Naive B cell (primary cell): ENCODE results near the gene PSMB7. TPM values are rescaled to one million over a fixed set of nuclear protein-coding genes. Genes with fewer than 3 reads are reported as not detected.

Experiments
- ATAC-seq, 2 donors: fragments of 150-1000 bp; cut with Tn5 transposase; 2 replicates each; pipeline ENCODE4 v1.10.0; 2021; ENCODE audit warnings: low read depth in 2 of 2, mild to moderate bottlenecking in 2 of 2, moderate library complexity in 2 of 2
- DNase-seq: peaks from one replicate; pipeline ENCODE4 v3.0.0; 2022
- H3K27ac Mint-ChIP-seq, 6 donors: one replicate each; pipeline ENCODE4 v1.8.0; 2020 to 2022; ENCODE audit warnings: mild to moderate bottlenecking in 6 of 6, mixed read lengths in 6 of 6, moderate library complexity in 5 of 6, inconsistent platforms in 2 of 6
- H3K27me3 Mint-ChIP-seq, 3 donors: one replicate each; pipeline ENCODE4 v1.8.0; 2021 to 2022; ENCODE audit warnings: mixed read lengths in 3 of 3, mild to moderate bottlenecking in 1 of 3
- H3K36me3 Mint-ChIP-seq, 2 donors: one replicate each; pipeline ENCODE4 v1.8.0; 2020 to 2022; ENCODE audit warnings: mixed read lengths in 2 of 2, inconsistent platforms in 1 of 2, mild to moderate bottlenecking in 1 of 2
- H3K4me1 Mint-ChIP-seq, 3 donors: one replicate each; pipeline ENCODE4 v1.8.0; 2020 to 2022; ENCODE audit warnings: mixed read lengths in 3 of 3, inconsistent platforms in 1 of 3, mild to moderate bottlenecking in 1 of 3, moderate library complexity in 1 of 3
- H3K4me3 Mint-ChIP-seq, 8 donors: one replicate each; pipeline ENCODE4 v1.8.0; 2020 to 2022; ENCODE audit warnings: mild to moderate bottlenecking in 8 of 8, mixed read lengths in 8 of 8, moderate library complexity in 8 of 8, inconsistent platforms in 2 of 8
- H3K9me3 Mint-ChIP-seq, 7 donors: one replicate each; pipeline ENCODE4 v1.8.0; 2020 to 2022; ENCODE audit warnings: mixed read lengths in 7 of 7, mild to moderate bottlenecking in 5 of 7, inconsistent platforms in 2 of 7, moderate library complexity in 1 of 7
- polyA plus RNA-seq, 6 donors: library from polyadenylated mRNA; unstranded; fragments of 300-500 nt; fragmentation: Illumina TruSeq; gene quantifications; one replicate each; pipeline ENCODE4 v1.2.3, GENCODE V29; 2021; ENCODE audit warnings: low read depth in 6 of 6

Gene PSMB7
- polyA plus RNA-seq, 6 donors from 2014 or later: 161 to 213 (median 179) TPM

DNA sequence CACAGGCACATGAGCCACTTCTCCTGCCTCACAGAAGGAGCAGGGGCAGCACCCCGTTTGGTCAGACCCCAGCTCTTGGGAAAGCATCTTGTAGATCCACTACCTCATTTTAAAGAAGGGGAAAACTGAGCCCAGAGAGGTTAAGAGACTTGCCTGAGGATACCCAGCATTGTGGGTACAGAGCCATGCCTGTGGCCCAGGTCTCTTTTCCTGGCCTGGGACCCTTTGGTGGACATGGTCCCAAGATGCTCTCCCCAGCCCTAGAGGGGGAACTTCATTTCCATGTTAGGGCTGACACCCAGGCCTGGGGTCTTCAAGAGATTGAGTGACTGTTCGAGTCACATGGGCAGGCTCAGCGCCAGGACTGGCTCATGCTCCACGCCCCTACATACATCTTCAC is 93.3 kb downstream of the PSMB7 start:
- DNase-seq (no peak), ATAC-seq (no peak)
- Mint-ChIP-seq H3K4me1 (peaks cover 9 to 18% (median 11%) of the 10 kb centered on the region in 3 donors), H3K4me3 (no peak overlapping the region), H3K36me3 (peaks cover 7% of the 10 kb centered on the region in 2 donors), H3K9me3 (no peaks in the 10 kb centered on the region), H3K27ac (no peak overlapping the region), H3K27me3 (no peaks in the 10 kb centered on the region)

DNA sequence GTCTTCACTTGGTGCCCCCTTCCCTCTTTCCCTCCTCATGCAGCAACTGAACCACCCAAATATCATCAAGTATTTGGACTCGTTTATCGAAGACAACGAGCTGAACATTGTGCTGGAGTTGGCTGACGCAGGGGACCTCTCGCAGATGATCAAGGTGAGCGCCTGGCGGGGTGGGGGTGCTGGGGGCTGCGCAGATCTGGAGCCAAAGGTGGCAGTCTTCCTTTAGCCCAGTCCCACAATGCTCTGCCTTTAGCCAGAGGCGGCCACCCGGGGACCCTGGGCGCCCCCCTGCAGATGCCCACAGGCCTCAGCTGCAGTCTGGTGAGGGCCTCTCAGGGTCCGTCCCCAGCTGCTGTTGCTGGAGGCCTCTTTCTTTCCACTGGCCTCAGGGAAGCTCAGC is 93.8 kb downstream of the PSMB7 start:
- no peak for ATAC-seq
- Mint-ChIP-seq H3K36me3 (peaks cover 7 to 9% of the 10 kb centered on the region in 2 donors), H3K9me3 (no peaks in the 10 kb centered on the region), H3K4me1 (peaks cover 9 to 18% (median 11%) of the 10 kb centered on the region in 3 donors), H3K27me3 (no peaks in the 10 kb centered on the region), H3K4me3 (no peak overlapping the region), H3K27ac (no peak overlapping the region)
- DNase-seq: no peak

DNA sequence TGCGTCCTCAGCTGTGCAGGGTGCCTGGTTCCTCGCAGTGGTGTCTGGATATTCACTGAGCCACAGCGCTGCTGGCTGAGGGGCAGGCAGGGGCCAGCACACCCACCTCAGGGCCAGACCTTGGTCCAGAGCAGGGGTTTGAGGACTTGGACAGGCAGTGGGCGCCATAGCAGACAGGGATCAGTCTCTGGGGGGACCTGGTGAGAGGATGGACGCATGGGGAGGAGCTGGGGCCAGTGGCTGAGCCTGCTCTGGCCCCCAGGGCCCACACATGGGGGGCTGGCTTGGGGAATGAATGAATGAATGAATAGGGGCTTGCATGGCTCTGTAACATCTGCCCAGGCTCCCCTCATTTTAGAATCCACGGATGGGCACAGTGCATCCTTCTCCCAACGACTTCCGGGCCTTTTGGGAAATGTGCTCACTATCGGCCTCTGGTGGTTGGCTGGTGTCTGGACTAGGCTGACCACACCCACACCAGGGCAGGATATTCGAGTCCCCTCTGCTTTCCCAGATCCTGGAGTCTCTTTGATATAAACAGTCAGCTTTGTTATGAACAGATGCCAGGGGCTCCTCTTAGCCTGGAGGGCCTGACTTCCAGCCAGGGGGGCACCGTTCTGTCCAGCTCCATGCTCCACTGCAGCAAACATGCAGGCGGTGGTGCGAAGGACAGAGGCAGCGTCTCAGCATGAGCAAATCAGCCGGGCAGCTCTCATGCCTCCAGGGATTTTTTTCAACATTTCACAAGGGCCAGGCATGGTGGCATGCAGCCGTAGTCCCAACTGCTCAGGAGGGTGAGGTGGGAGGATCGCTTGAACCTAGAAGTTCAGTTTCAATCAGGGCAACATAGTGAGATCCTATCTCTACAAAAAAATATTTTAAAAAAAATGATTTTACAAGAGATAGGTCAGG is 94.9 kb downstream of the PSMB7 start:
- Mint-ChIP-seq H3K36me3 (peaks cover 7 to 9% of the 10 kb centered on the region in 2 donors), H3K4me3 (peak overlapping the region in 1 of 8 donors; percentile 59), H3K27ac (peak overlapping the region in 1 of 6 donors; percentile 45), H3K27me3 (no peaks in the 10 kb centered on the region), H3K4me1 (peaks cover 9 to 18% (median 9%) of the 10 kb centered on the region in 3 donors), H3K9me3 (no peaks in the 10 kb centered on the region)
- peak; percentile 17 for DNase-seq
- peak; percentile 26 to 45 for ATAC-seq

DNA sequence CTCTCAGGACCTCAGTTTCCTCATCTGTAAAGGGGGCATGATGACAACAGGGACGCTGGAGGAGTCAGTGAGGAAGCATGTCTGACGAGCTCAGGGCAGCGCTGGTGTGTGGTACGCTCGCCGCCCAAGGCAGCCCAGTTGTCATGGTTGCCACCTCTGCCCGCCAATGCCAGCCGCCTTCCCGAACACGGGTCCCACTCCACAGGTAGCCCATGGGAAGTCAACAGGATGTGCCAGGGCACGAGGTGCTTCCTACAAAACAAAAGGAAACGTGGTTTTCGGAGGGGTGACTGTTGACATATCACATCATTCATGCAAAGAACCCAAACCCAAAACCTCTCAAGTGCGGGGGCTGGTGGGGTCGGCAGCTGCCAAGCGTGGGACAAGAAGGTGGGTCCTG is 99.4 kb downstream of the PSMB7 start:
- H3K27me3 Mint-ChIP-seq: no peaks in the 10 kb centered on the region
- peaks cover 0 to 9% of the 10 kb centered on the region in 2 donors for H3K36me3 Mint-ChIP-seq
- DNase-seq (no peak), ATAC-seq (no peak)
- H3K4me3 Mint-ChIP-seq: no peak overlapping the region
- no peaks in the 10 kb centered on the region for H3K9me3 Mint-ChIP-seq
- peaks cover 3 to 12% (median 7%) of the 10 kb centered on the region in 3 donors for H3K4me1 Mint-ChIP-seq
- no peak overlapping the region for H3K27ac Mint-ChIP-seq

DNA sequence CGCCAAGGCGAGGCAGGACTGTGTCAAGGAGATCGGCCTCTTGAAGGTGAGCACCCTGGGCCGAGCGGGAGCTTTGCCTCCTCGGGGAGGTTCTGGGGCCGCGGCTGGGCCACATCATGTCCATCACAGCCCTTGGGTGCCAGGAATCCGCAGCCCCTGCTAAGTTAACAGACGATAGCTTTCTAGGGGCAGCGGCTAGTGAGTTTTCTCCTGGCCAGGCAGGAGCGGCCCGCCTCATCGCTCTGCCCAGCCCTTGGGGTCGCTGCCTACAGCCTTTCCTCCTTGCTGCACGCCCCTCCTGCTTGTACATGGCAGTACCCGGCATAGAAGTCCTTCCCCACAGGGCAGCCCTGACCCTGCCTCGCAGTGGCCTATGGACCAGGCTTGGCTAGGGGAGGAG is 101.3 kb downstream of the PSMB7 start:
- peaks cover 0 to 3% (median 0%) of the 10 kb centered on the region in 3 donors for H3K4me1 Mint-ChIP-seq
- H3K36me3 Mint-ChIP-seq: peaks cover 0 to 9% of the 10 kb centered on the region in 2 donors
- ATAC-seq (no peak), DNase-seq (no peak)
- no peak overlapping the region for H3K4me3 Mint-ChIP-seq
- H3K27me3 Mint-ChIP-seq: no peaks in the 10 kb centered on the region
- H3K9me3 Mint-ChIP-seq: no peaks in the 10 kb centered on the region
- H3K27ac Mint-ChIP-seq: peak overlapping the region in 4 of 6 donors; percentile 16 to 81 (median 34)

DNA sequence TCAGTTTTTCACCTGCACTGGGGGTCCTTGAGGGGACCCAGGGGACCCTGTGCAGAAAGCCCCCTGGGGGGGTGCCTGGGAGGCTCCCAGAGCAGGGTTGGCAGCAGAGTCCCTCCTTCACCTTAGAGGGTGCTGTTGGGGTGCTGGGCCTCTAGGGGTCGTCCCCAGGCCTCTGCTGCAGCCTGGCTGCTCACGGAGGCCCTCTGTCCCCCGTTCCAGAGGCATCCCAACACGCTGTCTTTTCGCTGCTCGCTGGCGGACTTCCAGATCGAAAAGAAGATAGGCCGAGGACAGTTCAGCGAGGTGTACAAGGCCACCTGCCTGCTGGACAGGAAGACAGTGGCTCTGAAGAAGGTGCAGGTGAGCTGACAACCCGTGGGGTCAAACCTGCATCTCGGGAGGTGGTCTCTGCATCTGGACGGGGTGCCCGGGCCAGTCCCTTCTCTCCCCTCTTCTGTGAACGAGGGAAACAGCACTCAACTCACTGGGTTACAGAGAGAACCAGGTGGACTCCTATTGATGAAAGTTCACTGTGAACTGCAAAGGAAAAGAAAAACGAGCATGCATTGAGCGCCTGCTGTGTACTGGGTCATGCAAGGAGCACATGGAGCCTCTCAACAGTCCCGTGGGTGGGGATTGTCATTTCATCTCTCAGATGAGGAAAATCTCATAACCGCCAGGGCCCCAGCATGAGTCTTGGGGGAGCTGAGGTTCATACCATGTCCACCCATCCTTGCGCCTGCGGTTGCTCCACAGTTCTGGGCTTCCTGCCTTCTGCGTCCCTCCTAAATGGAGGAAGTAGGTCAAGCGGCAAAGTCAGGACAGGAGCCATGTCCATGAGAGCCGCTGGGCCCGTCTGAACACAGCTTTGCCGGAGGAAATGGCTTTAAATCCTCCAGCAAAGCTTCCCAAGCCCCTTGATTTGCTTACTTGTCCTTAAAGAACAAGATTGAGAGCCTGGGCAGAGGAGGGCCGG is 102.7 kb downstream of the PSMB7 start:
- no peak overlapping the region for H3K4me3 Mint-ChIP-seq
- ATAC-seq (no peak), DNase-seq (no peak)
- H3K36me3 Mint-ChIP-seq: peaks cover 0 to 7% of the 10 kb centered on the region in 2 donors
- no peaks in the 10 kb centered on the region for H3K27me3 Mint-ChIP-seq
- peak overlapping the region in 3 of 6 donors; percentile 16 to 70 (median 69) for H3K27ac Mint-ChIP-seq
- H3K4me1 Mint-ChIP-seq: peaks cover 0 to 3% (median 0%) of the 10 kb centered on the region in 3 donors
- H3K9me3 Mint-ChIP-seq: no peaks in the 10 kb centered on the region

DNA sequence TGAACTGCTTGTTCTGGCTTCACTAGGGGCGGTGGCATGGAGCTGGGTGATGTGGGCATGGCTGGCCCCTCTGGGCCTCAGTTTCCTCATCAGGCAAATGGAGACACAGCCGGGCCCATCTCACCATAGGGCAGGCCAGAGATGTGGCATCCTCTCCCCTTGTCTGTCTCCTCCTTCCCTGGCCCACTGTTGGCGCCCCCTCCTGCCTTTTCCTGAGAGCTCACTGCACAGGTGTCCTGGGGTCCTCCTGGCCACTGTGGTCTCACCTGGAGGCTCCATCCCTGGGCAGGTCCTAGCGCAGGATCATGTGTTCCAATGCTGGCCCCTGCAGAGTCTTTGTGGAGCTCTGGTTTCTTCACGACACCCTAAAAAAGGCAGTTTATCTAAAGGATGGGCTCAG is 104.0 kb downstream of the PSMB7 start:
- no peak for ATAC-seq
- no peaks in the 10 kb centered on the region for H3K36me3 Mint-ChIP-seq
- no peaks in the 10 kb centered on the region for H3K9me3 Mint-ChIP-seq
- DNase-seq: no peak
- H3K4me1 Mint-ChIP-seq: peaks cover 0 to 5% (median 0%) of the 10 kb centered on the region in 3 donors
- H3K27ac Mint-ChIP-seq: no peak overlapping the region
- no peaks in the 10 kb centered on the region for H3K27me3 Mint-ChIP-seq
- no peak overlapping the region for H3K4me3 Mint-ChIP-seq

DNA sequence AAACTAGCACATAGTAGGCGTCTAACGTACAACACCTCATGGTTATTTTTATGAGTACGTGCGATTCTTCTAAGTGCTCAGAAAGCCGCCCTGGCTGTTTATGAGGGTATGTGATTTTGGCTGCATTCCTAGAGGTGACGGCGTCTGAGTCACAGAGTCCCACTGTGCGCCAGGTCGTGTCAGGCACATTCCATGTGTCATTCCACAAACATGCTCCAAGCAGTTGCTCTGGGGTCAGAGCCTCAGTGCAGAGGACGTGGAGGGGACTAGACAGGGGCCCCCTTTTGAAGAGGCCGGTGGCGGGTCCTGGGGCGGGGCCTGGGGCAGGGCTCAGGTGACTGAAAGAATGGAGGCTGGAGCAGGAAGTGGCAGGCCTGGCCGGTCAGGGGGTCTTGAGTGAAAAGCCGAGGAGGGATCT is 105.6 kb downstream of the PSMB7 start:
- ATAC-seq (no peak), DNase-seq (no peak)
- Mint-ChIP-seq H3K27me3 (no peaks in the 10 kb centered on the region), H3K4me1 (peaks cover 0 to 14% (median 3%) of the 10 kb centered on the region in 3 donors), H3K4me3 (no peak overlapping the region), H3K9me3 (no peaks in the 10 kb centered on the region), H3K27ac (no peak overlapping the region), H3K36me3 (no peaks in the 10 kb centered on the region)

DNA sequence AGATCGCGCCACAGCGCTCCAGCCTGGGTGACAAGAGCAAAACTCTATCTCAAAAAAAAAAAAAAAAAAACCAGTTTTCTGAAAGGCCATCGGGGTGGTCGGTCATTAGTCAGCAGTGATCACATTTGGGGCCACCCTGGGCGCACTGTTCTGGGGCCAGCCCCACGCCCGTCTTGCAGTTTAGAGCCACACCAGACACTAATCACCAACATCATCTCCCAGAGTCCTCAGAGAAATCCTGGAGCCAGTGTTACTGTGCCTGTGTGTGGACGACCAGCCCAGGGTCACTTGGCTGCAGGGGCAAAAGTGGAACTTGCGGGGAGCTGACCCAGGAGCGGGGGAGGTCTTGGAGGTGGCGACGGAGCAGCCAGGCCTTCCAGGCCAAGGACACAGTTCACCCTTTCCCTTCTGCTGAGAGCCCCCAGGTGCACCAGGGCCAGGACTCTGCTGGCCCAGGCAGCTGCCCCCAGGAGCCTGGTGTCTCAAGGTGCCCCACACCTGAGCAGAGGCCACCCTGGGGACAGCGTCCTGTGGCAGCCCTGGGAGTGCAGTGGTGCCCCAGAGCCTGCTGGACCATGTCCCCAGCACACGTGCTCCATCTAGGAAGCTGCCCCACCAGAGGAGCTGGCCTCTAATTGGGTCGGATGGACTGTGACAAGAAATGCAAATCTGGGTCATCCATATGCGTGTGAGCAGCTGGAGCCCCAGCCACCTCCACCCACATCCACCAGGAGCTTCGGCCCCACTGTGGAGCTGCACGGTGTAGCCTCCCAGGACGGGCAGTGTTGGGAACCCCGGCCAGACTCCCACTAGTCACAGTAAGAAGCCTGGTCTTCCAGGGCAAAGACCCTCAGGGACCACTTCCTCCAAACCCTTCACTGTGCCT is 106.4 kb downstream of the PSMB7 start:
- Mint-ChIP-seq H3K4me1 (peaks cover 0 to 14% (median 3%) of the 10 kb centered on the region in 3 donors), H3K4me3 (no peak overlapping the region), H3K36me3 (no peaks in the 10 kb centered on the region), H3K9me3 (no peaks in the 10 kb centered on the region), H3K27ac (peak overlapping the region in 1 of 6 donors; percentile 38), H3K27me3 (no peaks in the 10 kb centered on the region)
- ATAC-seq: no peak
- DNase-seq: no peak

DNA sequence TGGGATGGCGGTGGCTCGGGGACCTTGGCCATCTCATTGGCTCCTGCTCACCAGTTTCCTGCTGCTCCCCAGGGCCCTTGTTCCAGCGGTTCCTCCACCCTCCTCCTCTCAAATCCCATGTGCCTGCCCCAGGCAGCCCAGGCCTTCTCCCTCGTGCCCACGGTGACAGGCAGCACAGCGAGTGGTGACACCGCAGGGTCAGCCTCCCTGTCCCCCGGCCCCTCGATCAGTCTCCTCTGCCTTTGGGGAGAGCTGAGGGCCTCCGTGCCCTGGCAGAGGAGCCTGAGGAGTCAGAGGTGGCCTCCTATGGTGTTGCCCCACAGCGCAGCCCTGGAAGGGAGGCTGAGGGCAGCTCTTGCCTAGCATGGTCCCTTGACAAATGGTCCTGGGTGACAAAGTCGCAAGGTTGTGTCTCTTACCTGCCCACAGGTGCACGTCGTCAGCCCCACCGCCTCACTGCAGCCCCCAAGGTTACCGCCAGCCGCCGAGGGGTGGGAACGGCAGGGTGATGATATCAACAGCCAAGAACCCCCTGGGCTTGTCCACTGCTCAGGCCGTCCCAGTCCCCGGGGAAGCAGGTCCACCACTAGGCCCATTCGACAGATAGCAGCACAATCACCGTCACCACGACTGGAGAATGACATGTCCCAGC is 107.7 kb downstream of the PSMB7 start:
- Mint-ChIP-seq H3K36me3 (peaks cover 0 to 6% of the 10 kb centered on the region in 2 donors), H3K27me3 (no peaks in the 10 kb centered on the region), H3K4me1 (peaks cover 0 to 14% (median 3%) of the 10 kb centered on the region in 3 donors), H3K9me3 (no peaks in the 10 kb centered on the region), H3K27ac (no peak overlapping the region), H3K4me3 (no peak overlapping the region)
- DNase-seq: no peak
- ATAC-seq: no peak

DNA sequence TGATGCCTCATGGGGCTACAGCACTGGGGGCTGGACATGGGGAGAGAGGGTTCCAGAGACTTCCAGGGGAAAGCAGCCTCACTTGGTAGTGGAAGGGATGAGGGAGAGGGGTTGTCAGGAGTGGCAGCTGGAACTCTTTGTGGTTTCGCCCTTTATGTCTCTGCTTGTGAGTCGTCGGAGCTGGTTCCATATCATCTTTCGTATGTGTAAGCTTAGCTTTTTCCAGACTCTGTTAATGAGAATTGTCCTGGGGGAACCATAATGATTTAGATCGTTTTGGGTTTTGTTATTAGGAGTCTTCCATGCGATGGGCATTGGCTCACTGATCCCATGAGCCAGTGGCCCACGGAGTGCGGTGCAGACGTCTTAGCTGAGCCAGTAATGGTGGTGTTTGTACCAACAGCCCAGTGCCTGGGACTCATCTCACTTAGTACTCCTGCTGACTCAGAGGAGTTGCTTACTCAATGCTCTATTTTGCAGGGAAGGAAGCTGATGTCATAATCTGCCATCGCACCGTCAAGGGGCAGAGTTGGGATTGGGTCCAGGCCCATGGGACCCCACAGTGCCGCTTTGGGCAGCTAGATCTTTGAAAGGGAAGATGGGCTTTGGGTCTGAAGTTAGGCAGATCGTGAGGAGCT is 109.0 kb downstream of the PSMB7 start:
- H3K27me3 Mint-ChIP-seq: no peaks in the 10 kb centered on the region
- ATAC-seq: no peak
- H3K4me1 Mint-ChIP-seq: peaks cover 3 to 11% (median 5%) of the 10 kb centered on the region in 3 donors
- H3K9me3 Mint-ChIP-seq: no peaks in the 10 kb centered on the region
- no peak overlapping the region for H3K4me3 Mint-ChIP-seq
- H3K27ac Mint-ChIP-seq: peak overlapping the region in 3 of 6 donors; percentile 12 to 44 (median 33)
- H3K36me3 Mint-ChIP-seq: peaks cover 0 to 6% of the 10 kb centered on the region in 2 donors
- DNase-seq: no peak

DNA sequence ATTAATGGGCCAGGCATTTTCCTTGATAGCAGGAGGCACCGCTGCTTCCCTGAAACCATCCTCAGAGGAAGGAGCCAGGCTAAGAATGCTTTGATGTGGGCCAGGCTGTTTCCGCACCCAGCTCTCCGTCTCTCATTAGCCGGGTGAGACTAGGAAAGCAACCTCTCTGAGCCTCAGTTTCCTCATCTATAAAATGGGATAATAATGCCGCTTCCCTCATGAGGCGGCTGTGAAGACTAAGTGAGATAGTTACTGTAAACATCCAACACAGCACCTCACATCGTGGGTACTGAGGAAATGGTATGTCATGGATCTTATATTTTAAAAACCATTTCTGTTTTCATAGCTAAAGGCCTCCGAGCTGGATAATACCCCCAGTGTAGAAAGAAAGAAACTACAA is 111.0 kb downstream of the PSMB7 start:
- DNase-seq (no peak), ATAC-seq (no peak)
- Mint-ChIP-seq H3K9me3 (no peaks in the 10 kb centered on the region), H3K27me3 (no peaks in the 10 kb centered on the region), H3K4me3 (no peak overlapping the region), H3K36me3 (peaks cover 0 to 6% of the 10 kb centered on the region in 2 donors), H3K4me1 (peaks cover 16 to 23% (median 19%) of the 10 kb centered on the region in 3 donors), H3K27ac (no peak overlapping the region)
